ENCODE data around the gene AUNIP. TPM values are rescaled to one million over a fixed set of nuclear protein-coding genes. Genes with fewer than 3 reads are reported as not detected.
A peak's percentile ranks its signal among the peaks of the same experiment; 100 is the strongest.

AUNIP gene
- total RNA-seq, 1 donor from 2014 or later: not detected

GRCh38 chr1:25869909-25870606 lies 10.8 kb upstream of the AUNIP start:
- Histone ChIP-seq H3K4me1 (peaks cover 7 to 11% of the 10 kb centered on the region in 2 donors), H3K9me3 (no peaks in the 10 kb centered on the region), H3K4me3 (no peak overlapping the region), H3K36me3 (no peaks in the 10 kb centered on the region), H3K27me3 (no peaks in the 10 kb centered on the region), H3K27ac (no peak overlapping the region)
- TF ChIP-seq CTCF (IDR thresholded peaks at IDR 0.05): no peak
- intact Hi-C loops (cut with DNase I): no loop called here
- DNase-seq (ENCODE audit: low spot score in 2 of 2): no peak

- Histone ChIP-seq H3K9me3 (no peaks in the 10 kb centered on the region), H3K4me1 (no peaks in the 10 kb centered on the region), H3K4me3 (no peak overlapping the region), H3K36me3 (peaks cover 4 to 10% of the 10 kb centered on the region in 2 donors), H3K27me3 (no peaks in the 10 kb centered on the region), H3K27ac (no peak overlapping the region)
- TF ChIP-seq CTCF (IDR thresholded peaks at IDR 0.05): no peak
- DNase-seq (ENCODE audit: low spot score in 2 of 2): no peak
- intact Hi-C loops (cut with DNase I): no loop called here
Observed at GRCh38 chr1:25867210-25867991, 8.1 kb upstream of the AUNIP start.

GRCh38 chr1:25866288-25866687 lies 7.0 kb upstream of the AUNIP start:
- intact Hi-C loops (cut with DNase I): no loop called here
- no peak overlapping the region for H3K4me3 ChIP-seq
- TF ChIP-seq CTCF (IDR thresholded peaks at IDR 0.05): no peak
- no peak overlapping the region for H3K27ac ChIP-seq
- H3K36me3 ChIP-seq: peaks cover 5 to 10% of the 10 kb centered on the region in 2 donors
- H3K4me1 ChIP-seq: no peaks in the 10 kb centered on the region
- H3K27me3 ChIP-seq: no peaks in the 10 kb centered on the region
- no peaks in the 10 kb centered on the region for H3K9me3 ChIP-seq
- no peak for DNase-seq (ENCODE audit: low spot score in 2 of 2)

- Histone ChIP-seq H3K9me3 (no peaks in the 10 kb centered on the region), H3K27ac (no peak overlapping the region), H3K27me3 (no peaks in the 10 kb centered on the region), H3K4me1 (no peaks in the 10 kb centered on the region), H3K4me3 (no peak overlapping the region), H3K36me3 (peaks cover 5 to 10% of the 10 kb centered on the region in 2 donors)
- intact Hi-C loops (cut with DNase I): no loop called here
- DNase-seq (ENCODE audit: low spot score in 2 of 2): peak in 1 of 2 donors; percentile 37
- TF ChIP-seq CTCF (IDR thresholded peaks at IDR 0.05): no peak
Observed at GRCh38 chr1:25864434-25864833, 5.2 kb upstream of the AUNIP start.

GRCh38 chr1:25863486-25864262 lies 4.4 kb upstream of the AUNIP start:
- Histone ChIP-seq H3K4me3 (no peak overlapping the region), H3K9me3 (no peaks in the 10 kb centered on the region), H3K36me3 (peaks cover 5 to 10% of the 10 kb centered on the region in 2 donors), H3K27ac (no peak overlapping the region), H3K4me1 (peaks cover 5% of the 10 kb centered on the region in 2 donors), H3K27me3 (no peaks in the 10 kb centered on the region)
- intact Hi-C loops (cut with DNase I): no loop called here
- DNase-seq (ENCODE audit: low spot score in 2 of 2): peak in 1 of 2 donors; percentile 40
- TF ChIP-seq CTCF (IDR thresholded peaks at IDR 0.05): no peak
